ENCODE data around the gene RIOX2. TPM values are rescaled to one million over a fixed set of nuclear protein-coding genes. Genes with fewer than 3 reads are reported as not detected.

RIOX2 gene
- total and polyA plus RNA-seq, 2 donors (not counting 1 experiment from before 2014, with no cell fraction given): 18.5 to 23.6 TPM

DNA sequence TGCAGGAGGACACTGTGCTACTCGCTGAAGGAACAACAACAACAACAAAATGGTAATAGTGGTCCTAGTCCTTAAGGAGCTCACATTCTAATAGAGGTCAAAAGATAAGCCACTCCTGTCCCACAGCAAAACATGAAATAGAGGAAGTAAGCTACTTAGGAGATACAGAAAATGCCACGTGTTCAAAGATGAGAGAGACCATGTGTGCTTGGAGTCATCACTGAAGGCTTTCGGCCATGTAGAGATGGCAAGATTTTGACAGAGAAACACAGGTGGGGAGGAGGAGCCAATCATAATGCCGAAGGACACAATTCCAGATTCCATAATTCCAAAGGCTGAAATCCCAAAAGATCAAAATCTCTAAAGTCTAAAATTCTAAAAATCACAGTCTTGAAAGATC, 24.8 kb upstream of the RIOX2 start:
- intact Hi-C loops (cut with micrococcal nuclease): no loop called here
- Histone ChIP-seq H3K27ac (ENCODE audit: low read length in 2 of 2) (no peak overlapping the region), H3K27me3 (replicated peaks in 1 of 4; ENCODE audit: control extremely low read depth in 1 of 4, control insufficient read depth in 3 of 4, insufficient read depth in 4 of 4, low read length in 3 of 4) (no peaks in the 10 kb centered on the region), H3K4me2 (replicated peaks; ENCODE audit: low read depth, low read length, poor library complexity, severe bottlenecking) (no peak overlapping the region), H3K4me1 (ENCODE audit: control insufficient read depth in 2 of 2, insufficient read depth in 2 of 2, low read length in 2 of 2) (no peaks in the 10 kb centered on the region), H2AFZ (ENCODE audit: insufficient read depth, low read depth, low read length, poor library complexity, severe bottlenecking) (no peak overlapping the region), H4K20me1 (ENCODE audit: control insufficient read depth, insufficient read depth, low read length, poor library complexity, severe bottlenecking) (no peaks in the 10 kb centered on the region), H3K4me3 (ENCODE audit: control extremely low read depth in 1 of 5, extremely low read depth in 1 of 5, insufficient read depth in 1 of 5, low read depth in 2 of 5, low read length in 4 of 5) (no peak overlapping the region), H3K9ac (ENCODE audit: low read length) (no peak overlapping the region), H3K36me3 (replicated peaks in 1 of 2; ENCODE audit: control extremely low read depth in 1 of 2, control insufficient read depth in 1 of 2, extremely low read depth in 1 of 2, insufficient read depth in 2 of 2, low read length in 1 of 2) (no peaks in the 10 kb centered on the region), H3K79me2 (ENCODE audit: control insufficient read depth, insufficient read depth, low read length) (no peaks in the 10 kb centered on the region), H3K9me3 (ENCODE audit: control extremely low read depth in 1 of 3, control insufficient read depth in 2 of 3, insufficient read depth in 1 of 3, low read length in 2 of 3) (no peaks in the 10 kb centered on the region)
- POLR2A ChIA-PET: no interaction called here
- H3K9me3 Mint-ChIP-seq (ENCODE audit: insufficient read depth): no peaks in the 10 kb centered on the region
- H3K4me1 Mint-ChIP-seq: no peaks in the 10 kb centered on the region
- no peak overlapping the region for H3K27ac Mint-ChIP-seq
- ATAC-seq (ENCODE audit: low read depth) (no peak), DNase-seq (no peak)
- TF ChIP-seq EZH2 (IDR thresholded peaks at IDR 0.05; ENCODE audit: borderline replicate concordance, insufficient read depth, low read depth, low read length, poor library complexity, severe bottlenecking): no peak
- TF ChIP-seq, protein P1, sequence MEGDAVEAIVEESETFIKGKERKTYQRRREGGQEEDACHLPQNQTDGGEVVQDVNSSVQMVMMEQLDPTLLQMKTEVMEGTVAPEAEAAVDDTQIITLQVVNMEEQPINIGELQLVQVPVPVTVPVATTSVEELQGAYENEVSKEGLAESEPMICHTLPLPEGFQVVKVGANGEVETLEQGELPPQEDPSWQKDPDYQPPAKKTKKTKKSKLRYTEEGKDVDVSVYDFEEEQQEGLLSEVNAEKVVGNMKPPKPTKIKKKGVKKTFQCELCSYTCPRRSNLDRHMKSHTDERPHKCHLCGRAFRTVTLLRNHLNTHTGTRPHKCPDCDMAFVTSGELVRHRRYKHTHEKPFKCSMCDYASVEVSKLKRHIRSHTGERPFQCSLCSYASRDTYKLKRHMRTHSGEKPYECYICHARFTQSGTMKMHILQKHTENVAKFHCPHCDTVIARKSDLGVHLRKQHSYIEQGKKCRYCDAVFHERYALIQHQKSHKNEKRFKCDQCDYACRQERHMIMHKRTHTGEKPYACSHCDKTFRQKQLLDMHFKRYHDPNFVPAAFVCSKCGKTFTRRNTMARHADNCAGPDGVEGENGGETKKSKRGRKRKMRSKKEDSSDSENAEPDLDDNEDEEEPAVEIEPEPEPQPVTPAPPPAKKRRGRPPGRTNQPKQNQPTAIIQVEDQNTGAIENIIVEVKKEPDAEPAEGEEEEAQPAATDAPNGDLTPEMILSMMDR (IDR thresholded peaks at IDR 0.05): no peak
- CTCF ChIA-PET: interaction anchor here (0.6 to 0.9 kb wide), 3 partner anchors 24 to 205 kb away, joined by 3 to 6 read pairs (median 3); no protein-coding TSS in a partner anchor
- H3K27me3 Mint-ChIP-seq: peaks cover 11% of the 10 kb centered on the region
- no CpG with 5 or more reads among the region's 4 CpGs for WGBS (ENCODE audit: insufficient coverage)
- no peak overlapping the region for H3K4me3 Mint-ChIP-seq

DNA sequence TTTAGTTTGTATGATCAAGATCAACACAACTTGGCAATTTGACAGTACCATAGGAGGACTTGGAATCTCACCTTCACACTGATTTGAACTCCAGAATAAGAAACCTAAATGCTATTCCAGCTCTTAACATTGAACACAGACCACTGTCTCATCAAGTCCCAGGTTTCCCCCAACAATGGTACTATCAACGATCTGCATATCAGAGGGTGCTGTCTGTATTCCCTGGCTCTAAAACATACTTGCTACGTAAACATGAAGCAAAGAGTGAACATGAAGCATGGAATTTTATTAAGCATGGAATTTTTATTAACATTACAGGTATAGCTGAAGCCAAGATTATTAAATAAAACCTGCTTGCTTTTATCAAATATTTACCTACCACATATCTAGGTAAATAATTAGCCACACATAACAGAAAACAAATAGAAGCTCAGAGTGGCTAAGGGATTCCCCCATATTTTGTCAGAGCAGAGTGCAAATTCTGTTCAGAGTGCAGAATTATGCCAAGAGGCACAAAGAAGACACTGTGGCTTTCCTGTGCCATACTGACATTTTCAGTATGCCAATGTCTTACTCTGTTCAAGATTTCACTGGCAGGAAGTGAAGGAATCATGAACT, 22.2 kb upstream of the RIOX2 start:
- Histone ChIP-seq H3K4me3 (ENCODE audit: control extremely low read depth in 1 of 5, extremely low read depth in 1 of 5, insufficient read depth in 1 of 5, low read depth in 2 of 5, low read length in 4 of 5) (no peak overlapping the region), H3K9me3 (ENCODE audit: control extremely low read depth in 1 of 3, control insufficient read depth in 2 of 3, insufficient read depth in 1 of 3, low read length in 2 of 3) (no peaks in the 10 kb centered on the region), H3K4me1 (ENCODE audit: control insufficient read depth in 2 of 2, insufficient read depth in 2 of 2, low read length in 2 of 2) (no peaks in the 10 kb centered on the region), H4K20me1 (ENCODE audit: control insufficient read depth, insufficient read depth, low read length, poor library complexity, severe bottlenecking) (no peaks in the 10 kb centered on the region), H3K9ac (ENCODE audit: low read length) (no peak overlapping the region), H3K79me2 (ENCODE audit: control insufficient read depth, insufficient read depth, low read length) (no peaks in the 10 kb centered on the region), H3K4me2 (replicated peaks; ENCODE audit: low read depth, low read length, poor library complexity, severe bottlenecking) (no peak overlapping the region), H2AFZ (ENCODE audit: insufficient read depth, low read depth, low read length, poor library complexity, severe bottlenecking) (no peak overlapping the region), H3K27me3 (replicated peaks in 1 of 4; ENCODE audit: control extremely low read depth in 1 of 4, control insufficient read depth in 3 of 4, insufficient read depth in 4 of 4, low read length in 3 of 4) (no peaks in the 10 kb centered on the region), H3K27ac (ENCODE audit: low read length in 2 of 2) (no peak overlapping the region), H3K36me3 (replicated peaks in 1 of 2; ENCODE audit: control extremely low read depth in 1 of 2, control insufficient read depth in 1 of 2, extremely low read depth in 1 of 2, insufficient read depth in 2 of 2, low read length in 1 of 2) (no peaks in the 10 kb centered on the region)
- TF ChIP-seq, protein P1 (IDR thresholded peaks at IDR 0.05): no peak
- TF ChIP-seq EZH2 (IDR thresholded peaks at IDR 0.05; ENCODE audit: borderline replicate concordance, insufficient read depth, low read depth, low read length, poor library complexity, severe bottlenecking): no peak
- Mint-ChIP-seq H3K9me3 (ENCODE audit: insufficient read depth) (no peaks in the 10 kb centered on the region), H3K27me3 (peaks cover 11% of the 10 kb centered on the region), H3K4me1 (no peaks in the 10 kb centered on the region), H3K4me3 (no peak overlapping the region), H3K27ac (no peak overlapping the region)
- WGBS (ENCODE audit: insufficient coverage): no CpG with 5 or more reads among the region's 2 CpGs
- ATAC-seq (ENCODE audit: low read depth) (no peak), DNase-seq (no peak)
- ChIA-PET POLR2A (no interaction called here), CTCF (no interaction called here)
- intact Hi-C loops (cut with micrococcal nuclease): no loop called here

All from B cell (primary cell).